Fibroblast of lung (primary cell): ENCODE results near the gene BBX. TPM values are rescaled to one million over a fixed set of nuclear protein-coding genes. Genes with fewer than 3 reads are reported as not detected.

Experiments
- DNase-seq, 2 donors: peaks; one replicate each; pipeline versions ENCODE4 v3.0.0 to v3.0.0-alpha.2; 2010; ENCODE audit warnings: low read depth in 2 of 2
- H2AFZ ChIP-seq: 2 replicates; pipeline ENCODE4 v1.5.1; 2012; ENCODE audit warnings: low read length, control low read depth, inconsistent platforms
- H3K27ac ChIP-seq: 2 replicates; pipeline ENCODE4 v1.5.1; 2011; ENCODE audit warnings: low read length, control low read depth; ENCODE audit not compliant: insufficient read depth
- H3K27me3 ChIP-seq: 2 replicates; pipeline ENCODE4 v1.5.1; 2011; ENCODE audit warnings: mild to moderate bottlenecking, low read length; ENCODE audit not compliant: control insufficient read depth, insufficient read depth
- H3K36me3 ChIP-seq: 2 replicates; pipeline ENCODE4 v1.5.1; 2011; ENCODE audit warnings: low read length; ENCODE audit not compliant: control insufficient read depth, insufficient read depth
- H3K4me1 ChIP-seq: 2 replicates; pipeline ENCODE4 v1.5.1; 2011; ENCODE audit warnings: low read length; ENCODE audit not compliant: control insufficient read depth, insufficient read depth; ENCODE audit errors: extremely low read depth
- H3K4me2 ChIP-seq: 2 replicates; pipeline ENCODE4 v1.5.1; 2011; ENCODE audit warnings: low read length, control low read depth; ENCODE audit not compliant: insufficient read depth; ENCODE audit errors: extremely low read depth
- H3K4me3 ChIP-seq, 4 experiments: fragments of 200-600 bp in 1 of 4; sonication (generic) in 1 of 4; replicated peaks in 1 of 4; 2 replicates each; pipeline ENCODE4 v1.5.1; 2011 to 2016; ENCODE audit warnings: low read length in 4 of 4, low read depth in 3 of 4, mild to moderate bottlenecking in 3 of 4, control low read depth in 2 of 4, inconsistent platforms in 1 of 4, mixed read lengths in 1 of 4; ENCODE audit not compliant: insufficient read depth in 1 of 4; ENCODE audit errors: control extremely low read depth in 1 of 4
- H3K79me2 ChIP-seq: 2 replicates; pipeline ENCODE4 v1.5.1; 2012; ENCODE audit warnings: mild to moderate bottlenecking, low read length, inconsistent platforms; ENCODE audit not compliant: control insufficient read depth, insufficient read depth
- H3K9ac ChIP-seq: 2 replicates; pipeline ENCODE4 v1.5.1; 2011; ENCODE audit warnings: mild to moderate bottlenecking, low read length, control low read depth; ENCODE audit not compliant: insufficient read depth
- H3K9me3 ChIP-seq: 2 replicates; pipeline ENCODE4 v1.5.1; 2012; ENCODE audit warnings: low read depth, low read length; ENCODE audit not compliant: control insufficient read depth, insufficient read depth
- H4K20me1 ChIP-seq: 2 replicates; pipeline ENCODE4 v1.5.1; 2011; ENCODE audit warnings: low read length; ENCODE audit not compliant: control insufficient read depth, insufficient read depth; ENCODE audit errors: extremely low read depth
- CTCF ChIP-seq, 2 donors: IDR thresholded peaks in 1 of 2; conservative IDR thresholded peaks in 1 of 2; 1 replicate in 1 of 2; 2 replicates in 1 of 2; pipeline ENCODE4 v1.5.1; 2011 to 2012; ENCODE audit warnings: low read length in 2 of 2, control low read depth in 1 of 2, inconsistent platforms in 1 of 2, low read depth in 1 of 2, mild to moderate bottlenecking in 1 of 2
- EZH2 ChIP-seq: IDR thresholded peaks from 2 replicates; pipeline ENCODE4 v1.5.1; 2012; ENCODE audit warnings: low read length, control low read depth, mild to moderate bottlenecking; ENCODE audit errors: missing control alignments
- polyA plus RNA-seq, 2 donors: library from polyadenylated mRNA; depleted of rRNA in 1 of 2; stranded (reverse) in 1 of 2; unstranded in 1 of 2; fragments of >200 nt; gene quantifications; 2 replicates each; pipeline ENCODE4 v1.2.1, GENCODE V29; 2011 to 2012; ENCODE audit warnings: missing spikeins in 1 of 2
- total RNA-seq: library from RNA; depleted of rRNA; stranded (reverse); fragments of >200 nt; gene quantifications from 2 replicates; pipeline ENCODE4 v1.2.1, GENCODE V29; 2014

Gene BBX
- total and polyA plus RNA-seq, 2 donors (not counting 1 experiment from before 2014, with no cell fraction given) = 50.0 to 71.2 TPM

DNA sequence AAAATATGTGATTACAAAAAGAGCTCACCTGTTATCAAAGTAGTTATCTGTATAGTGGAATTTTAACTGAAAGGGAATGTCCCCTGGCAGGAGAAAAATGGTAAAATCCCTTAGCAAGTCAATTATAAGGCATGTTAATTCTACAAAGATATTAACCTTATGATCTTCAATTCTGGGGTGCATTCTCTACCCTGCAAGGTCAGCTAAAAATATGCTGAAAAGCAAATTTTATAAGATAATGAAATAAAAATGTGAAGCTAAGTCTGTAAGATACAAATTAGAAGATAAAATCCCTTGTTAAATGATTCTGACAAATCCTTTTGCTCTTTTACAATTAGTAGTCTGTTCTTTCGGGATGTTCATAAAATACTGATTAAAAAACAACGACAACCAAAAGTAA lies 109.8 kb downstream of the BBX start:
- H3K4me2 ChIP-seq = no peak overlapping the region
- no peak overlapping the region for H3K27ac ChIP-seq
- no peak for DNase-seq
- no peaks in the 10 kb centered on the region for H3K79me2 ChIP-seq
- H2AFZ ChIP-seq = no peak overlapping the region
- no peak for TF ChIP-seq CTCF (conservative IDR thresholded peaks at IDR 0.05 in 1 of 2, IDR thresholded peaks at IDR 0.05 in 1 of 2; ENCODE audit: low read depth in 1 of 2, low read length in 2 of 2)
- no peak for TF ChIP-seq EZH2
- H3K9me3 ChIP-seq = no peaks in the 10 kb centered on the region
- H3K27me3 ChIP-seq = no peaks in the 10 kb centered on the region
- no peak overlapping the region for H3K4me3 ChIP-seq
- no peaks in the 10 kb centered on the region for H3K4me1 ChIP-seq
- H3K9ac ChIP-seq = no peak overlapping the region
- H3K36me3 ChIP-seq = no peaks in the 10 kb centered on the region
- H4K20me1 ChIP-seq = no peaks in the 10 kb centered on the region

- Histone ChIP-seq H3K9me3 (no peaks in the 10 kb centered on the region), H3K36me3 (no peaks in the 10 kb centered on the region), H3K4me3 (no peak overlapping the region), H3K9ac (no peak overlapping the region), H3K79me2 (no peaks in the 10 kb centered on the region), H4K20me1 (no peaks in the 10 kb centered on the region), H2AFZ (no peak overlapping the region), H3K27me3 (no peaks in the 10 kb centered on the region), H3K27ac (no peak overlapping the region), H3K4me1 (no peaks in the 10 kb centered on the region), H3K4me2 (no peak overlapping the region)
- TF ChIP-seq CTCF (conservative IDR thresholded peaks at IDR 0.05 in 1 of 2, IDR thresholded peaks at IDR 0.05 in 1 of 2; ENCODE audit: low read depth in 1 of 2, low read length in 2 of 2) = no peak
- no peak for TF ChIP-seq EZH2
- no peak for DNase-seq
Observed at GRCh38 chr3:107633327-107634098, 110.8 kb downstream of the BBX start.

GRCh38 chr3:107634099-107634489 lies 111.3 kb downstream of the BBX start:
- no peaks in the 10 kb centered on the region for H4K20me1 ChIP-seq
- no peaks in the 10 kb centered on the region for H3K36me3 ChIP-seq
- no peak overlapping the region for H3K4me2 ChIP-seq
- H3K79me2 ChIP-seq = no peaks in the 10 kb centered on the region
- no peaks in the 10 kb centered on the region for H3K4me1 ChIP-seq
- no peak for DNase-seq
- H3K27me3 ChIP-seq = no peaks in the 10 kb centered on the region
- TF ChIP-seq CTCF (conservative IDR thresholded peaks at IDR 0.05 in 1 of 2, IDR thresholded peaks at IDR 0.05 in 1 of 2; ENCODE audit: low read depth in 1 of 2, low read length in 2 of 2) (no peak), EZH2 (no peak)
- no peak overlapping the region for H3K4me3 ChIP-seq
- no peak overlapping the region for H3K9ac ChIP-seq
- H3K9me3 ChIP-seq = no peaks in the 10 kb centered on the region
- H3K27ac ChIP-seq = no peak overlapping the region
- no peak overlapping the region for H2AFZ ChIP-seq
